ENCODE data around the gene MLLT1.
"Not testable (repeated sequence)": the region's sequence is repeated elsewhere in the genome, so short reads cannot be mapped to it uniquely, and the experiment has no call there.

The MLLT1 gene

GRCh38 chr19:6279931-6280591, at the start of gene MLLT1:
MLLT1 (minus strand) TSS chr19:6279975; CDS start chr19:6279784, 191 bp downstream.
- FAIRE-seq = no peak

DNA sequence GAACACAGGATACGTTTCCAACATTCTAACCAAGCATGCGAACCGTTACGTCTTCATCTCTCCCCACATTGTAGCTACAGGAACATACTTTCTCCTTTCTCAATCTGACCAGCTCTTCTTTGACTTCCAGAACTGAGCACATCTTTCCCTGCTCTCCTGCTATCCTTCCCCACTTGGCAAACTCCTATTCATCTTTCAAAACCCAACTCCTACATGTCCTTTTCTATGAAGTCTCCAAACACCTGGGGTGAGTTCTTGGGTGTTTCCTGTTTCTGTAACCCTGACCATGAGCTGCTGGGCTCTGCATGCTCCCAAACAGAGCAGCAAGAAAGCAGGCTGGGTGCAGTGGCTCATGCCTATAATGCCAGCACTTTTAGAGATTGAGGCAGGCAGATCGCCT, 47.0 kb upstream of the MLLT1 start:
- FAIRE-seq = no peak

DNA sequence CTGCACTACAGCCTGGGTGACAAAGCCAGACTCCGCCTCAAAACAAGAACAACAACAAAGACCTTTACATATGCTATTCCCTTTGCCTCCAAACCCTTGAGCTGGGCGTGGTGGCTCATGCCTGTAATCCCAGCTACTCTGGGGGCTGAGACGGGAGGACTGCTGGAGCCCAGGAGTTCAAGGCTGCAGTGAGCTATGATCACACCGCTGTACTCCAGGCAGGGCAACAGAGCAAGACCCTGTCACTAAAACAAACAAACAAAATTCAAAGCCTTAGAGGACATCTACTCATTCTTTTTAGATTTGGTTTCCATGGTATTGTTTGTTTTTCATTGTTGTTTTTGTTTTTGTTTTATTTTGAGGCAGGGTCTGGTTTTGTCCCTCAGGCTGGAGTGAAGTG, 45.8 kb upstream of the MLLT1 start:
- no peak for FAIRE-seq

DNA sequence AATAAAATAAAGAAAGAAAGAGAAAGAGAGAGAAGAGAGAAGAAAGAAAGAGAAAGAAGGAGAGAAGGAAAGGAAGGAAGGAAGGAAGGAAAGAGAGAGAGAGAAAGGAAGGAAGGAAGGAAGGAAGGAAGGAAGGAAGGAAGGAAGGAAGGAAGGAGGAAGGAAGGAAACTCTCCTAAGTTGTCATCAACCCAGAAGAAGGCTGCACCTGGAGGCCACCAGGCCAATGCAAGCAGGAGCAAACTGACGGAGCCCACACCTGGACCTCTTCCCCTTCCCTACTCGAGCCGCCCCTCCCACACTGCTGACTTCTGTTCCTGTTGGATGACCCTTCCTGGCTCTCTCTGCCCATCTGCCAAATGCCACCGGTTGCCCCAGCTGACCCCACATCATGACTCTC, 45.0 kb upstream of the MLLT1 start:
- no peak for FAIRE-seq

GRCh38 chr19:6322284-6322683, 42.5 kb upstream of the MLLT1 start:
- no peak for FAIRE-seq

GRCh38 chr19:6319376-6319775, 39.6 kb upstream of the MLLT1 start:
- no peak for FAIRE-seq

GRCh38 chr19:6318772-6319171, 39.0 kb upstream of the MLLT1 start:
- FAIRE-seq = no peak

GRCh38 chr19:6315646-6316045, 35.9 kb upstream of the MLLT1 start:
- FAIRE-seq = not testable (repeated sequence)

DNA sequence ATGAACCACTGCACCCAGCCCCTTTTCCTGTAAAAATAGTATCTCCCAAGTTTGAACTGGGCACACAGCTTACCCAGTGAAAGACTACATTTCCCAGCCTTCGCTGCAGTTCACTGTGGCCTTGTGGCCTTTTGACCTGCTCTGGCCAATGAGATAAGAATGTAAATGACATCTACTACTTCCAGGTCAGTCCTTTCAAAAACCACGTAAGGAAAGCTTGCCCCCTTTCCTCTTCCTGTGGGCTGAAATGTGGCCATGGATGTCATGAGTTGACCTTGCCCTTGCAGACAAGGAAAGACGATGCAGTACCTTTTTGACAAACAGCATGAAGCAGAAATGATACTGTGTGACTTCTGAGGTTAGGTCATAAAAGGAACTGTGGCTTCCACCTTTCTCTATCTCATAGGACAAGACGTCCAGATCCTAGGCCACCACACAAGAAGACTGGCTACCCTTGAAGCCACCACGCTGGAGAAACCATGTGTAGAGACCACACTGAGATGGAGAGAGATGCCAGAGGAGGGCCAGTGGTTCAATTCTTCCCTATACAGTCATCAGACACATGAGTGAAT, 33.7 kb upstream of the MLLT1 start:
- no peak for FAIRE-seq

GRCh38 chr19:6312018-6312417, 32.2 kb upstream of the MLLT1 start:
- no peak for FAIRE-seq

- no peak for FAIRE-seq
These were observed 18.6 kb upstream of the MLLT1 start for GRCh38 chr19:6298413-6298812.

DNA sequence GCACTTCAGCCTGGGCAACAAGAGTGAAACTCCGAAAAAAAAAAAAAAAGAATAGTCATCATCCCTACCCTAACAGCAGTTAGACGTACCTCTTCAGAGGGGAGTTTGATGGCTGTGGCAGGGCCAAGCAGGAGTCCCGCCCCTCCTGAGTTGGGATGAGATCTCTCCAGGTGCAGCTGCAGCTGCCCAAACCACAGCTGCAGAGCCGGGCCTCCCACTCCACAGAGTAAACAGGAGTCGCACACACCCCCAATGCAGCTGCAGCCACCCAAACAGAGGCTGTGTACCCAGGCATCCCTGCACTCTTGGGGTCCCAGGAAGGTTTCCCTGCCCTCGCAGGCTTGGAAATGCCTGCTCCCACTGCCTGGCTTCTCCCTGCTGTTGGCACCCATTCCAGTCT, 17.4 kb upstream of the MLLT1 start:
- no peak for FAIRE-seq

DNA sequence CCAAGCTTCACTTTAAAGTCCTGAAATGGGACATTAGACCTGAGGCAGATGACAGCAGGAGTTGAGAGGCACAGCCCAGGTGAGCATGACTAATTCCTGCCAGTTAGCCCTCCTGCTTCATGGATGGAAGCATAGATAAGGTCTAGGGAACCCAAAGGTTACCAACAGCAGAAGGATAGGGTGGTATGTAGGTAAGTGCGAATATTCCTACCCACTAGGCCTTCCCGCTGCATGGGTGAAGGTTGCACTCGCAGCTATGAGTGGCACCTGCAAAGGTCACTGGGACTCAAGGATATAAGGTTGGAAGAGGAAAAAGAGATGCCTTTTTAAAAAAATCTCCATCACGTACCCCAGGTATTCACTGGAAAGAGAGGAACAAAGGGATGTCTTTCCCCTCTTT, 12.2 kb upstream of the MLLT1 start:
- no peak for FAIRE-seq

DNA sequence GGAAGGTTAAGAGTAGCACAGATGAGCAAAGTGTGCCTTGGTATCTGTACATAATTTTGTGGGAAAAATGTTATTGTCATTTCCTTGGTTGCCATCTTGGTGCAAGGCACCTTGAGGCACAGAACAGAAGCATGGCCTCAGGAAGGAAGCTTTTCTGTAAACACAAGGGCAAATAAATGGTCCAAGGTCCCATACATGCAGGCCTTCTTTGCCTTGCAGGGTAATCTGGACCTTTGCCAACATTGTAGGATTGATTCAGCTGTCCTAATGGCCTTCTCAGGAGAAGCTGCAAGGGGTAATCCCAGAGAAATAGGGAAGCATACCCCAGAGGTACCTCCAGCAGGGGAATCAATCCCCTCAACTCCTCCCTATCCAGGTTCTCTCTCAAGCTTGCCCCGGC, 9.0 kb upstream of the MLLT1 start:
- FAIRE-seq = no peak

DNA sequence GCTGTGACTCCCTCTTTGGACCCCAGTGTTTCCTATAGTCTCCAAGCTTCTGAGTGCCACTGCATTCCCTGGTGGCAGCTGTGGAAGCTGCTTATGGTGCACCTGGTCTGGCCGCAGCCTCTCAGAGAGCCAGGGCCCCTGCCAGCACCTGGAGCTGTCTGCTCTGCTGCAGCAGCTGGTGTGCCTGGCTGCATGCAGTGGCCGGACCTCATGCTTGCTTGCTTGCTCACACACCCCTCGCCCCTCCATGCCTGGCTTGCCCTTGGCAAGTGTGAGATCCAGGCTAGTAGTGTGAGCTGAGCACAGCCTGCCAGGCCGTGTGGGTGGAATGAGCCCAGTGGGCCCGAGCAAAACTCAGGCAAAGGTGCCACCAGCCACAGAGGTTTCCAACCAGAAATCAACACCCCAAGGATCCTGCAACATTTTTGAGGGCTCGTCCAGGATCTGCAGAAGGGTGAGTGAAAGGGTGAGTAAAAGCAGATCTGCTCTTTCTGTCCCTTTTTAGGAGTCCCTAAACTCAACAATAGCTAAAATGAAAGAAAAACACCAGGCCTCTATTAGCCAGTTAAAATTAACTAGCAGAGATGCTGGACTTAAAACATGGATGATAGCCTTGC, 7.6 kb upstream of the MLLT1 start:
- no peak for FAIRE-seq

DNA sequence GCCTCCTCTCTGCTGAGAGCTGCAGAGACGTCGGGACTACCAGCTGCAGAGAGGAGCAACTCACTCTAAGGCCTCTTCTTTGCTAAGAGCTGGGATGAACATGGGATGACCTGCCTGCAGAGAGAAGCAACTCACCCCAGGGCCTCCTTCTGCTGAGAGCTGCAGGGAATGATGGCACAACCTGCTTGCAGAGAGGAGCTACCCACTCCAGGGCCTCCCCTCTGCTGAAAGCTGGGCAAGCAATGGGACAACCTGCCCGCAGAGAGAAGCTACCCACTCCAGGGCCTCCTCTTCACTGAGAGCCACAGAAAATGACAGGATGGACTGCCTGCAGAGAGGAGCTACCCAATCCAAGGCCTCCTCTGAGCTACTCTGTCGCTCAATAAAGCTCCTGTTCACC, 6.9 kb upstream of the MLLT1 start:
- FAIRE-seq = no peak

GRCh38 chr19:6282393-6282792, 2.6 kb upstream of the MLLT1 start:
- not testable (repeated sequence) for FAIRE-seq

GRCh38 chr19:6279620-6279930, 200 bp downstream of the MLLT1 start:
- no peak for FAIRE-seq

GRCh38 chr19:6278740-6279619, 795 bp downstream of the MLLT1 start:
- no peak for FAIRE-seq

- FAIRE-seq = no peak
These were observed 1.7 kb downstream of the MLLT1 start for GRCh38 chr19:6278051-6278450.

- peak; percentile 72 for FAIRE-seq
These were observed 3.3 kb downstream of the MLLT1 start for GRCh38 chr19:6276447-6276846.

DNA sequence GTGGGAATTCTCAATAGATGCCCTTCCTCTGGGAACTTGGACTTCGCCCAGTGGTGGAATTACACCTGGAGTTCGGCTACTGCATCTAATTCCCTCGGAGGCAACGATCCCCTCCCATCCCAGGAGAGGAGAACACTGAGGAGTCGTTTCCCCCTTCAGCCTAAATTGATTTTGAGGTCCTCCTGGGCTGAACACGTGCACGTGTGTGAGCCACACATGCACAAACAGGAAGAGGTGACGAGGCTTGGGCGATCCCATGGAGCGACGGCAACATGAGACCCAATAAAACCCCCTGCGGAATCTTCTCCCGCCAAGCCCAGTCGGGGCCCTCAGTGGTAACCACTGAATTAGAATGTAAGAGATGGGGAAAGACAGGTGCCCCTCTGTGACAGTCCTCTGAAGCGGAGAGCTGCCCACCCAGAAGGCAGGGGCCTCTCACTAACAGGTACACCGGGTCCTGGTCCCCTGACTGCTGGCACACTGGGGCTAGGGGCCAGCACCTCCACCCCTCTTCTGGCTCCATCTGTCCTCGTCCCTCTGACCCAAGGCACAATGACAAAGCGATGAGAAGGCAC, 4.5 kb downstream of the MLLT1 start:
- no peak for FAIRE-seq

DNA sequence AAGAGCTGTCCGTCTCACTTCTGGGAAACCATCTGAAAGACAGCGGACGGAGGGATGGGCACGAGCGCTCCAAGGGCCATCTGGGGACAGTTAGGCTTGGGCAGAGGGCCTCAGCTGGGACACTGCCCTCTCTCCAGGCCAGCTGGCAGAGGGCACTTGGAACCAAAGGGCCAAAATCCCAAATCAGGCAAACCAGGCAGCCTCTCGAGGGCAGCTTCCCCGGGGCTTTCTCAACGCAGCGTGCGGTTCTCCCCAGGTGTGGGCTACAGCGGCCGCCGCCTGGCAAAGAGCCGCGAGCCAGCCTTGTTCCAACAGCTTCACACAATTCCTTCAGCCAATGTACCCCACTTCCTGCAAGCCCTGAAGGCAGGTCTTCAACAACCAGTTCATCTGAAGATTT, 5.0 kb downstream of the MLLT1 start:
- FAIRE-seq = no peak

All from endometrium (tissue), 2 donors.